ENCODE results near the gene PLRG1.
"Not testable (repeated sequence)": the region's sequence is repeated elsewhere in the genome, so short reads cannot be mapped to it uniquely, and the experiment has no call there.

The PLRG1 gene

DNA sequence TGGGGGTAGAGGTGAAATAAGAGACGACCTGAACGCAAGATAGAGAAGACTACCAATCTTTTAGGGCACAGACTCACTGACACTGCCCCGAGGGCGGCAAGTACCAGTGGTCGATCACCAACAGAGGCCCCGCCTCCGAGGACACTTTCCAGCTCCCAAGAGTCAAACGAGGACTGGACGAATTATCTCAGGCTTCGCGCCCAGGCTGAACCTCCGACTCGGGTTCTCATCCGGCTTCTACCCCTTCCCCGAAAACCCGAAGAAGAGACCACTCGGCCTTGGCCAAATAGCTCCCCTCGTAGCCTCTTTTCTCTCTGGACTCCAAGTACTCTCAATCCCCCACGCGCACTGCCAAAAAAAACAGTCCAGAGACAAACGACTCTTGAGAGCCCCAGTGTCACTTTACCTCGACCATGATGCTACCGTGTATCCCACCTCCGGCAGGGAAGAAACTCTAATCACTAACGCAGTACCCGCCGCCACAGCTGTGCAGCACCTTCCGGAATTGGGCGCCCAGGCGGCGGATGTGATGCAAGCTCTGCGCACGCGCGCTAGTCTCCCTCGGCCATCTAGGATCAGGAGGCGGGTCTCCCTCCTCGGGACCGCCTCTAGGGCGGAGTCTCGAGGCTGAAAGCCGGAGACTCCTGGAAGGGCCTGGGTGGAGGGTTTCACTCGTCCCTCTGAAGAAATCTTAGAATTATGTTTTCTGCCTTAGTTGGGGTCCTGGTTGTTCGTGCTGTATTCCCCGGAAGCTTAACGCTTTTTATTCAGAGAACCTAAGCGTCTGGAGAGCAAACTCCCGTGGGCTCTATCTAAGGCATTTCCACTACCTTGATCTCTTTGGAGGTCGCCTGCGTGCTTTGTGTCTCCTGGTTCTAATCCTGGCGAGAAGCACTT is at the start of gene PLRG1:
TSS of gene PLRG1 (minus strand) at position 507 of the 897 bp plus-strand sequence. CDS start at position 415, 92 bp downstream.
- H2AFZ ChIP-seq (ENCODE audit: low read length) = peak within 1 kb of the TSS; percentile 99
- H3K4me1 ChIP-seq (ENCODE audit: insufficient read depth, low read length, poor library complexity, severe bottlenecking) = peaks cover 37% of the 10 kb centered on the region
- no peaks in the 10 kb centered on the region for H3K27me3 ChIP-seq (ENCODE audit: insufficient read depth, low read length, poor library complexity, severe bottlenecking)
- no peaks in the 10 kb centered on the region for H3F3A ChIP-seq (ENCODE audit: low read depth)
- H3K4me2 ChIP-seq (ENCODE audit: low read depth, low read length, poor library complexity, severe bottlenecking) = peak within 1 kb of the TSS; percentile 89
- peaks cover 31% of the 10 kb centered on the region for H4K20me1 ChIP-seq (ENCODE audit: insufficient read depth, low read length, poor library complexity, severe bottlenecking)
- H3K9ac ChIP-seq (ENCODE audit: low read depth, low read length, poor library complexity, severe bottlenecking) = peak within 1 kb of the TSS; percentile 88
- H3K9me3 ChIP-seq (ENCODE audit: insufficient read depth, low read depth, low read length) = no peaks in the 10 kb centered on the region
- H3K4me3 ChIP-seq (ENCODE audit: low read length, poor library complexity, severe bottlenecking) = peak within 1 kb of the TSS; percentile 97
- no peaks in the 10 kb centered on the region for H3K9me2 ChIP-seq (replicated peaks; ENCODE audit: low read depth, low read length)
- peaks cover 16% of the 10 kb centered on the region for H3K36me3 ChIP-seq (ENCODE audit: insufficient read depth, low read length)
- H3K79me2 ChIP-seq (ENCODE audit: insufficient read depth, low read length) = peaks cover 40% of the 10 kb centered on the region
- TF ChIP-seq EZH2phosphoT487 (IDR thresholded peaks at IDR 0.05; ENCODE audit: borderline replicate concordance) = no peak

DNA sequence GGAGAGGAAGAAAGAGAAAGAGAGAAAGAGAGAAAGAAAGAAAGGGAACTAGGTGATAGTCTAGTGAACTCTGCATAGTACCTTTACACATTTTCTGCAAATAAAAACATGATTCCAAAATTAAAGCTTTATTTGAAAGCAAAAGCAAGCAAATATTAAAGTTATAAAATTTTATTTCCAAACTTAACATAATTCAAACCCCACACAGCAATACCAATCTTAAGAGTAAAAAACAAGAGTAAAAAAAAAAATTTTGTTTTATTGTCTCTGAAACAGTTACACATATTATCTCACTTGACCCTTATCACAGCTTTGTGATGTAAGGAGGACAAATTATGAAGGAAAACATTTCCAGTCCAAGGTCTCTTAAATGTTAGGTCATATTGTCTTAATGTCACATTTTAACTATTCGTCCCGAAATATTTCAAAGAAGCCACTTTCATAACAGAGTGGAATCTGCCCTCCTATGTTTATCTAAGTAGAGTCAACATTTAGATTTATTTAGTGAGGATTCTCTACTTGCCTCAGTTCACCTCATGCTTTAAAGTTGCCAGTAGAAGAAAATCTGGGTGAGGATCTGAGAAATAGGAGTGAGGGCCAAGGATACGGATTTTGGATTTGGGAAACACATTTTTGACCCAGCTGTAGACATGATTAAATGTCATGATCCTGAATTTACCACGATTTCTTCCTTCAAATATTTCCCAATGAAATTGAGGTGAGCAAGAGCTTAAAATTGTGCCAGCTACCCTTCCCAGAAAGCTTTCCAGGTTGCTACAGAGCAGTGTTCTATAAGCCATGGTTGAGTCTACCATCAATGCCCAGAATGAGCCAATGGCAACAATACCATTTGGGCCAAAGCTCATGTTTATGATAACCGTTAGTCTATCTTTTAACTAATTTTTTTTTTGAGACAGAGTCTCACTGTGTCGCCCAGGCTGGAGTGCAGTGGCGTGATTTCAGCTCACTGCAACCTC is 47.9 kb upstream of the PLRG1 start:
- no peaks in the 10 kb centered on the region for H3K27me3 ChIP-seq (ENCODE audit: insufficient read depth, low read length, poor library complexity, severe bottlenecking)
- H3K36me3 ChIP-seq (ENCODE audit: insufficient read depth, low read length) = no peaks in the 10 kb centered on the region
- no peaks in the 10 kb centered on the region for H4K20me1 ChIP-seq (ENCODE audit: insufficient read depth, low read length, poor library complexity, severe bottlenecking)
- TF ChIP-seq, protein P1, sequence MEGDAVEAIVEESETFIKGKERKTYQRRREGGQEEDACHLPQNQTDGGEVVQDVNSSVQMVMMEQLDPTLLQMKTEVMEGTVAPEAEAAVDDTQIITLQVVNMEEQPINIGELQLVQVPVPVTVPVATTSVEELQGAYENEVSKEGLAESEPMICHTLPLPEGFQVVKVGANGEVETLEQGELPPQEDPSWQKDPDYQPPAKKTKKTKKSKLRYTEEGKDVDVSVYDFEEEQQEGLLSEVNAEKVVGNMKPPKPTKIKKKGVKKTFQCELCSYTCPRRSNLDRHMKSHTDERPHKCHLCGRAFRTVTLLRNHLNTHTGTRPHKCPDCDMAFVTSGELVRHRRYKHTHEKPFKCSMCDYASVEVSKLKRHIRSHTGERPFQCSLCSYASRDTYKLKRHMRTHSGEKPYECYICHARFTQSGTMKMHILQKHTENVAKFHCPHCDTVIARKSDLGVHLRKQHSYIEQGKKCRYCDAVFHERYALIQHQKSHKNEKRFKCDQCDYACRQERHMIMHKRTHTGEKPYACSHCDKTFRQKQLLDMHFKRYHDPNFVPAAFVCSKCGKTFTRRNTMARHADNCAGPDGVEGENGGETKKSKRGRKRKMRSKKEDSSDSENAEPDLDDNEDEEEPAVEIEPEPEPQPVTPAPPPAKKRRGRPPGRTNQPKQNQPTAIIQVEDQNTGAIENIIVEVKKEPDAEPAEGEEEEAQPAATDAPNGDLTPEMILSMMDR (conservative IDR thresholded peaks at IDR 0.05; ENCODE audit: low read length) = no peak
- no peak for TF ChIP-seq EZH2phosphoT487 (IDR thresholded peaks at IDR 0.05; ENCODE audit: borderline replicate concordance)
- no peaks in the 10 kb centered on the region for H3F3A ChIP-seq (ENCODE audit: low read depth)
- H3K9ac ChIP-seq (ENCODE audit: low read depth, low read length, poor library complexity, severe bottlenecking) = no peak overlapping the region
- no peak overlapping the region for H2AFZ ChIP-seq (ENCODE audit: low read length)
- H3K9me2 ChIP-seq (replicated peaks; ENCODE audit: low read depth, low read length) = no peaks in the 10 kb centered on the region
- no peaks in the 10 kb centered on the region for H3K4me1 ChIP-seq (ENCODE audit: insufficient read depth, low read length, poor library complexity, severe bottlenecking)
- no peaks in the 10 kb centered on the region for H3K79me2 ChIP-seq (ENCODE audit: insufficient read depth, low read length)
- H3K4me3 ChIP-seq (ENCODE audit: low read length, poor library complexity, severe bottlenecking) = no peak overlapping the region
- H3K4me2 ChIP-seq (ENCODE audit: low read depth, low read length, poor library complexity, severe bottlenecking) = no peak overlapping the region
- H3K9me3 ChIP-seq (ENCODE audit: insufficient read depth, low read depth, low read length) = no peaks in the 10 kb centered on the region

DNA sequence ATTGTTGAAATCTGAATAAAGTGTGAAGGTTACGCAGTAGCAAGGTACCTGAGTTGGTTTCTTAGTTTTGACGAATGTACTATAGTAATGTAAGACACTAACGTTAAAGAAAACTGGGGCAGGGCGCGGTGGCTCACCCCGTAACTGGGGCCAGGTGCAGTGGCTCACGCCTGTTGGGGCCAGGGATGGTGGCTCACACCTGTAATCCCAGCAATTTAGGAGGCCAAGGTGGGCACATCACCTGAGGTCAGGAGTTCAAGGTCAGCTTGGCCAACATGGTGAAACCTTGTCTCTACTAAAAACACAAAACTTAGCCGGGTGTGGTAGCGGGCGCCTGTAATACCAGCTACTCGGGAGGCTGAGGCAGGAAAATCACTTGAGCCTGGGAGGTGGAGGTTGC is 47.1 kb upstream of the PLRG1 start:
- H3K4me2 ChIP-seq (ENCODE audit: low read depth, low read length, poor library complexity, severe bottlenecking); H4K20me1 ChIP-seq (ENCODE audit: insufficient read depth, low read length, poor library complexity, severe bottlenecking); H3K4me3 ChIP-seq (ENCODE audit: low read length, poor library complexity, severe bottlenecking); H3K9ac ChIP-seq (ENCODE audit: low read depth, low read length, poor library complexity, severe bottlenecking); H3K36me3 ChIP-seq (ENCODE audit: insufficient read depth, low read length); H3K9me2 ChIP-seq (replicated peaks; ENCODE audit: low read depth, low read length); H3F3A ChIP-seq (ENCODE audit: low read depth); H3K4me1 ChIP-seq (ENCODE audit: insufficient read depth, low read length, poor library complexity, severe bottlenecking); H3K27me3 ChIP-seq (ENCODE audit: insufficient read depth, low read length, poor library complexity, severe bottlenecking); H3K79me2 ChIP-seq (ENCODE audit: insufficient read depth, low read length); H2AFZ ChIP-seq (ENCODE audit: low read length); H3K9me3 ChIP-seq (ENCODE audit: insufficient read depth, low read depth, low read length): not testable (repeated sequence)

DNA sequence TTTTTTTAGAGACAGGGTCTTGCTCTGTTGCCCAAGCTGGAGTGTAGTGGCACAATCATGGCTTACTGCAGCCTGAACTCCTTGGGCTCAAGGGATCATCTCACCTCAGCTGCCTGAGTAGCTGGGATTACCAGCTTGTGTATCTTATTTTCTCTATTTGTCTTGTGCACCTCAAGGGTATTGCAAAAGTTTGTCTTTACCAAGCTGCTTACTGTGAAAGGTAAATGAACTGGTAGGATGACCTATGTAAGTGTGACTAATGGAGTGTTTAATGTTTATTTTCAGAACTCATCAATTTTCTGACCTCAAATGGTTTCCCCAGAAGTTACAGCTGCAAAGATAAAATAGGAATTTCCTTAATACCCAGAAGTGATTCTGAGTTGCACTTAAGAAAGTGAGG is 45.6 kb upstream of the PLRG1 start:
- Histone ChIP-seq H3K9me2 (replicated peaks; ENCODE audit: low read depth, low read length) (no peaks in the 10 kb centered on the region), H3K9me3 (ENCODE audit: insufficient read depth, low read depth, low read length) (no peaks in the 10 kb centered on the region), H3K27me3 (ENCODE audit: insufficient read depth, low read length, poor library complexity, severe bottlenecking) (no peaks in the 10 kb centered on the region), H4K20me1 (ENCODE audit: insufficient read depth, low read length, poor library complexity, severe bottlenecking) (no peaks in the 10 kb centered on the region), H3K4me1 (ENCODE audit: insufficient read depth, low read length, poor library complexity, severe bottlenecking) (no peaks in the 10 kb centered on the region), H3F3A (ENCODE audit: low read depth) (no peaks in the 10 kb centered on the region), H3K4me3 (ENCODE audit: low read length, poor library complexity, severe bottlenecking) (no peak overlapping the region), H2AFZ (ENCODE audit: low read length) (no peak overlapping the region), H3K79me2 (ENCODE audit: insufficient read depth, low read length) (no peaks in the 10 kb centered on the region), H3K4me2 (ENCODE audit: low read depth, low read length, poor library complexity, severe bottlenecking) (no peak overlapping the region), H3K9ac (ENCODE audit: low read depth, low read length, poor library complexity, severe bottlenecking) (no peak overlapping the region), H3K36me3 (ENCODE audit: insufficient read depth, low read length) (no peaks in the 10 kb centered on the region)
- TF ChIP-seq, protein P1 (conservative IDR thresholded peaks at IDR 0.05; ENCODE audit: low read length) = no peak
- TF ChIP-seq EZH2phosphoT487 (IDR thresholded peaks at IDR 0.05; ENCODE audit: borderline replicate concordance) = no peak
